Right lobe of liver (tissue), 4 donors: Measurements from ENCODE around the gene NBDY.

Source experiments
- POLR2A ChIP-seq: fragments of 450-650 bp; IDR thresholded peaks from one replicate; pipeline ENCODE4 v1.6.1; 2017; ENCODE audit warnings: antibody characterized with exemption, mild to moderate bottlenecking
- TF ChIP-seq, protein P1 (sequence below), 4 donors: fragments of 200-600 bp in 3 of 4; fragments of 450-650 bp in 1 of 4; IDR thresholded peaks; one replicate each; pipeline versions ENCODE4 v1.5.1 to v1.8.0; 2016 to 2022; ENCODE audit warnings: antibody characterized with exemption in 4 of 4, mild to moderate bottlenecking in 2 of 4
- donor health status: DM: no; HTN: no; CAD: no.
- donor health status: DM: no; HTN: no; CAD: no.
- donor health status: DM: no; HTN: yes; CAD: no.

DNA sequence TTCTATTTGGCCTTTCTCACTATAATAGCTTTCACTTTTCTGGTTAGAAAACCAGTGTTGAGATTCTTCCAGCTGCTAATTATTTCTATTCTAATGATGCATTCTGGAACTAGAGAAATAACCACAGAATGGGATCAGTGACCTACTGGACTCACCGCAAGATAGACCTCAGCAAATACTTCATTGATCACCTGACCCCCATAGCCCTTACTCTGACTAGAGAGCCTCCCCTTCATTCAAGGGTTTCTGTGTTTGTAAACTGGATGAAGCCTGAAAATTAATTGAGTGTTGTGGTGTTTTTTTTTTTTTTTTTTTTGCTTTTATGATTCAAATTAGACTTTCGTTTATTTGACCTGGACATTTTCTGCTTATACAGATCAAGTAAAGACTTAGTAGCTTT is 97.0 kb downstream of the NBDY start:
- no peak for TF ChIP-seq POLR2A
- TF ChIP-seq, protein P1, sequence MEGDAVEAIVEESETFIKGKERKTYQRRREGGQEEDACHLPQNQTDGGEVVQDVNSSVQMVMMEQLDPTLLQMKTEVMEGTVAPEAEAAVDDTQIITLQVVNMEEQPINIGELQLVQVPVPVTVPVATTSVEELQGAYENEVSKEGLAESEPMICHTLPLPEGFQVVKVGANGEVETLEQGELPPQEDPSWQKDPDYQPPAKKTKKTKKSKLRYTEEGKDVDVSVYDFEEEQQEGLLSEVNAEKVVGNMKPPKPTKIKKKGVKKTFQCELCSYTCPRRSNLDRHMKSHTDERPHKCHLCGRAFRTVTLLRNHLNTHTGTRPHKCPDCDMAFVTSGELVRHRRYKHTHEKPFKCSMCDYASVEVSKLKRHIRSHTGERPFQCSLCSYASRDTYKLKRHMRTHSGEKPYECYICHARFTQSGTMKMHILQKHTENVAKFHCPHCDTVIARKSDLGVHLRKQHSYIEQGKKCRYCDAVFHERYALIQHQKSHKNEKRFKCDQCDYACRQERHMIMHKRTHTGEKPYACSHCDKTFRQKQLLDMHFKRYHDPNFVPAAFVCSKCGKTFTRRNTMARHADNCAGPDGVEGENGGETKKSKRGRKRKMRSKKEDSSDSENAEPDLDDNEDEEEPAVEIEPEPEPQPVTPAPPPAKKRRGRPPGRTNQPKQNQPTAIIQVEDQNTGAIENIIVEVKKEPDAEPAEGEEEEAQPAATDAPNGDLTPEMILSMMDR (IDR thresholded peaks at IDR 0.05), result no peak
